Iris pigment epithelial cell (primary cell): Measurements from ENCODE around the gene PRXL2A.
A peak's percentile ranks its signal among the peaks of the same experiment; 100 is the strongest.
"Not testable (repeated sequence)": the region's sequence is repeated elsewhere in the genome, so short reads cannot be mapped to it uniquely, and the experiment has no call there.

Experiments used
- DNase-seq: peaks from one replicate; pipeline ENCODE4 v3.0.0-alpha.2; 2011; ENCODE audit warnings: low read depth

The PRXL2A gene, protein sequence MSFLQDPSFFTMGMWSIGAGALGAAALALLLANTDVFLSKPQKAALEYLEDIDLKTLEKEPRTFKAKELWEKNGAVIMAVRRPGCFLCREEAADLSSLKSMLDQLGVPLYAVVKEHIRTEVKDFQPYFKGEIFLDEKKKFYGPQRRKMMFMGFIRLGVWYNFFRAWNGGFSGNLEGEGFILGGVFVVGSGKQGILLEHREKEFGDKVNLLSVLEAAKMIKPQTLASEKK

DNA sequence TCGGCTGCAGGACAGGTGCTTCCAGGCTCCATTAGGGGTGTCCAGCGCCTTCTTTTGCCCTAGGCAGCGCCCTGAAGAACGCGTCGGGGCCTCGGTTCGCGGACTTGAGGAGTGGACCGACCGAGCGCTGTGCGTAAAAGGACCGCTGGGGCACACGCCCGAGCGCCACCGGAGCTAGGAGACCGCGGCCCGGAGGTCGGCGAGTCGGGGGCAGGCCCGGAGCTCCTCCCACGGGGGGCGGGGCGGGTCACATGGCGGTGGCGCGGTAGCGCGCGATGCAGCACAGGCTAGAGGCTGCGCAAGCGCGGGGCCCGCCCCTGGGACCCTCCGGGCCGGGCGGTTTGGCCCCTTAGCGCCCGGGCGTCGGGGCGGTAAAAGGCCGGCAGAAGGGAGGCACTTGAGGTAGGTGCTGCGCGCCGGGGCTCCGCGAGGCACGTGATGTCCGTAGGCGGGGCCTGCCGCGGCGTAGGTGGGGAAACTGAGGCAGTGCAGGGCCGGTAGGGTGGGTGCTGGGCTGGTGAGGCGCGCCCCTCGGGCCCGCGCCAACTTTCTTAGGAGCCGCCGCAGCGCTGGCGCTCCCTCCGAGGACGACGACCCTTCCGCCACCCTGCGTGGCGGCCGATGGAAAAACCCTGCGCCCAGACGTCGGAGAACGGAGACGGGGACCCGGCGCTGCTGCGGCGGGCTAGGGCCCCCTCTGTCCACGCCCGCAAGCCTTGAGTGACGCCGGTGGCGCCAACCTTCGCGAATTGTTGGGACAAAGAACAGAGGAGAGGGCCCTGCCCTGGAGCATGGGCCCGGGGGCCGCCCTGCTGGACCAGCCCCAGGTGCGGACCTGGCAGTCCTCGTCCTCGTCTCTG, at the start of gene PRXL2A:
TSS of gene PRXL2A (plus strand) at position 310 of the 860 bp plus-strand sequence. CDS start 11,917 bp downstream, outside the sequence.
- DNase-seq = peak; percentile 46

DNA sequence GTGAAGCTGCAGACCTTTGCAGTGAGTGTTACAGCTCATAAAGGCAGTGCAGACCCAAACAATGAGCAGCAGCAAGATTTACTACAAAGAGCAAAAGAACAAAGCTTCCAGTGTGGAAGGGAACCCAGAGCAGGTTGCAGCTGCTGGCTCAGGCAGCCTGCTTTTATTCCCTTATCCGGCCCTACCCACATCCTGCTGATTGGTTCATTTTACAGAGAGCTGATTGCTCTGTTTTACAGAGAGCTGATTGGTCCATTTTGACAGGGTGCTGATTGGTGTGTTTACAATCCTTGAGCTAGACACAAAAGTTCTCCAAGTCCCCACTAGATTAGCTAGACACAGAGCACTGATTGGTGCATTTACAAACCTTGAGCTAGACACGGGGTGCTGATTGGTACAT, 49.4 kb upstream of the PRXL2A start:
- not testable (repeated sequence) for DNase-seq

DNA sequence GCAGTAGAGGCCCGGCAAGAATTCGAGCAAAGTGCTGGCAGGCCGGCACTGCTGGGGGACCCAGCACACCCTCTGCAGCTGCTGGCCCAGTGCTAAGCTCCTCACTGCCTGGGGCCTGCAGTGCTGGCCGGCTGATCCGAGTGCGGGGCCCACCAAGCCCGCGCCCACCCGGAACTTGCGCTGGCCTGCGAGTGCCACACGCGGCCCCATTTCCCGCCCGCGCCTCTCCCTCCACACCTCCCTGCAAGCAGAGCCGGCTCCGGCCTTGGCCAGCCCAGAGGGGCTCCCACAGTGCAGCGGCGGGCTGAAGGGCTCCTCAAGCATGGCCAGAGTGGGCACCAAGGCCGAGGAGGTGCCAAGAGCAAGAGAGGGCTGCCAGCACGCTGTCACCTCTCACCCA, 48.7 kb upstream of the PRXL2A start:
- no peak for DNase-seq

DNA sequence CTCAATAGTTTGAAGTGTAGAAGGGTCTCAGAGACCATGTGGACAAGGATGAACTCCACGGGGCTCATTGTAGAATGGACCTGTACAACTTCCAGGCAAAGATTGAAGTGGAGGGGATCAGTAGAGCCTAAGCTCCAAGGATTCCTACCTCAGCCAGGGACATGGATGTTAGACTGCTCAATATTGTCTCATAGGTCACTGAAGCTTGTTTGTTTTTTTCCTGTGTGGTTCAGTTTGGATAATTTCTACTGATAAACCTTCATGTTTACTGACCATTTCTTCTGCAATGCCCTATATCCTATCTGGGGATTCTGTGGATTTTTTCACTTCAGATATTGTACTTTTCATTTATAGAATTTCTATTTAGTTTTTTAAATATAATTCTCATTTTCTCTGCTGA, 42.8 kb upstream of the PRXL2A start:
- no peak for DNase-seq

DNA sequence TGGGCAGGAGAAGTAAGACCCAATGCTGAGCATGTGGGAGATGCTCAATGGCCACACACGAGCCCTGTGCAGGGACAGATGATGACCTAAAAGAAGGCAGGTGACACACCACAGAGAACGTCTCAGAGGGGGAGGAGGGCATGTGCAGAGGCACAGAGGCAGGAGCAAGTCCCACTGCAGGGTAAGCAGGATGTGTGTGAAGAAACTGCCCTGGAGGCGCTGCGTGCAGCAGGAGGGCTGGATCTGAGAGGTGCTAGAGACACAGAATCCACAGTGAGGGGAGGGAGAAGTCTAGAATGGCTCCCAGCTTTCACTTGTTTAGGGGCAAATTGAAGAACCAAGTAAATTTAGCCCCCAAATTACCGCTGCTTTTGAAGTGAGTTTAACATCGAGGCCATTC, 36.9 kb upstream of the PRXL2A start:
- DNase-seq = no peak

DNA sequence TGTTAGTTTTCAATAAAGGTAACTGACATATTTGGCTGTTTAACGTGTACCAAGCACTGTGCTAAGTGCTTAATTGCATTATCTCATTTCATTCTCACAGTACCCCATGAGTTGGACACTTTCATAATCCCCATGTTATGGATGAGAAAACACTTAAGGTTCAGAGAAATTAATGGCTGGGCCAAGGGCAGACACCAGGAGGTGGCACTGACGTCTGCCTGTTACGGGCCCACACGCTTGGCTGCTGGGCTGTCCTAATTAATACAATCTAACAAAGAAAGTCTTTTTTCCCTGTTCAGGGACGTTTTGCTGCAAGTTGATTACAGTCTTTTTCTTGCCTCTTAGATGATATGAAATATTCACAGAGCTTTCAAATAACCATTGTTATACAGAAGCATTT, 35.7 kb upstream of the PRXL2A start:
- DNase-seq = no peak

DNA sequence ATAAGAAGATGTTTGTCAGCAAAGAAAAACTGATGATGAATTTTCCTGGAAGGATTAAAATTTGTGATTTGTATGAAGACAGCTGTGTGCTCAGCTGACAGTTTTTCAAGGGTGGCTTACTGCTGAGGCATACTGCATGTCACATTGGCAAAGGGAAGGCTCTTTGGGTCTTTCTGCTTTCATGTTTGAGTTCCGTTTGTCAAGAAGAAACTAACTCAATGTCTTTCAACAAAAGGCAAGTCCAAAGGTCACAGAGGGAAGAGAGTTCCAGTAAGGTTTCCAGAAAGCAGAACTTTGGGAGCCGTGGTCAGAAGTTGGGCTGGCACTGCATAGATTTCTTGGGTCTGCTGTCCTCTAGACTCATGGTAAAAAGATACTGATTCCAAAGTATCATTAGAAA, 34.8 kb upstream of the PRXL2A start:
- no peak for DNase-seq

DNA sequence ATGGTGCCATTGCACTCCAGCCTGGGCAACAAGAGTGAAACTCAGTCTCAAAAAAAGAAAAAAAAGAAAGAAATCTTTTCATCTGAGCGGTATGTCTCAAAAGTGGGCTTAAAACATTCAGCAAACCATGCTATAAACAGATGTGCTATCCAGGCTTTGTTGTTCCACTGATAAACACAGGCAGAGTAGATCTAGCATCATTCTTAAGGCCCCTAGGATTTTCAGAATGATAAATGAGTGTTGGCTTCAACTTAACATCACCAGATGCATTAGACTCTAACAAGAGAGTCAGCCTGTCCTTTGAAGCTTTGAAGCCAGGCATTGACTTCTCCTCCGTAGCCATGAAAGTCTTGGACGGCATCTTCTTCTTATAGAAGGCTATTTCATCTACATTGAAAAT, 28.6 kb upstream of the PRXL2A start:
- DNase-seq = no peak

DNA sequence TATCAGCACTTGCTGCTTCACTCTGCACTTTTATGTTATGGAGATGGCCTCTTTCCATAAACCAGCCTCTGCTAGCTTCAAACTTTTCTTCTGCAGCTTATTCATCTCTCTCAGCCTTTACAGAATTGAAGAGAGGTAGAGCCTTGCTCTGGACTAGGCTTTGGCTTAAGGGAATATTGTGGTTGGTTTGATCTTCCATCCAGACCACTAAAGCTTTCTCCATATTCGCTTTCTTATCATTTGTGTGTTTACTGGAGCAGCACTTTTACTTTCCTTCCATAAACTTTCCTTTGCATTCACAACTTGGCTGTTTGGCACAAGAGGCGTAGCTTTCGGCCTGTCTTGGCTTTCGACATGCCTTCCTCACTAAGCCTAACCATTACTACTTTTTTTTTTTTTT, 28.2 kb upstream of the PRXL2A start:
- DNase-seq = no peak

DNA sequence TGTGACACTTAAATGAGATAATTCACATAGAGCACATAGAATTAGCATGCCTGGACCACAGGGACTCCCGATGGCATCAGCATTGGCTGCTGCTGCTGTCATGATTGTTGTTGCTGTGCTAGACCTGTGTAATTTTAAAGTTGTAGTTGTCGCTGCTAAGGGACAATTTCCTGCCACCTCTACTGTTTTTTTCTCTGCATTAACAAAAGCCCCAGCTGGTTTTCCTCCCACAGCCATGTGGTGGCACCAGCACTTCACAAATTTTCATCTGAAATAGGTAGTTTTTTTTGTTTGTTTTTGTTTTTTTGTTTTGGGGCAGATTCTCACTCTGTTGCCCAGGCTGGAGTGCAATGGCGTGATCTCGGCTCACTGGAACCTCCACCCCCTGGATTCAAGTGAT, 25.4 kb upstream of the PRXL2A start:
- DNase-seq = peak; percentile 34

DNA sequence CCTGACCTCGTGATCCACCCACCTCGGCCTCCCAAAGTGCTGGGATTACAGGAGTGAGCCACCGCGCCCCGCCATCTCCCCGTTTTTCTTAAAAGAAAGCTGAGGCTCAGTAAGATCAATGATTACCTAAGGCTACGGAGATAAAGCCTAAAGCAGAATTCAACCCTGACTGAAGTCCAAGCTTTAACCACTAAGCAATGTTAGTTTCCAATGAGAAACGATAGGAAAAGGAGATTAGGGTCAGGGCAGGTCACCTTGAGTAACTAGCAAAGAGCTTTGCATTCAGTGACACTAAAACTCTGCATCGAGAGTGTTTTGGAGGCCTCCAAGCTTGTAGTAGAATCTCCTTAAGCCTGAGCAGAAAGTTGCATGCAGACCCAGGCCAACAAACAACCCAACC, 17.6 kb upstream of the PRXL2A start:
- DNase-seq = no peak

DNA sequence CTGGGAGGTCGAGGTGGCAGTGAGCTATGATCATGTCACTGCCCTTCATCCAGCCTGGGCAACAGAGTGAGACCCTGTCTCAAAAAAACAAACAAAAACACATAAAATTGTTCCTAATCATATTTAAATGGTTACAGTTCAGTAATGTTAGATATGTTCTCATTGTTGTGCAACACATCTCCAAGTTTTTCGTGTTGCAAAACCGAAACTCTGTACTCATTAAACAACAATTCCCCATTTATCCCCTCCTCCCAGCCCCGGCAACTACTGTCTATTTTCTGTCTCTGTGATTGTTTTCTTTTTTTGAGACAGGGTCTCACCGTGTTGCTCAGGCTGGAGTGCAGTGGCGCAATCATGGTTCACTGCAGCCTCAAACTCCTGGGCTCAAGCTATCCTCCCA, 16.1 kb upstream of the PRXL2A start:
- DNase-seq = peak; percentile 65

DNA sequence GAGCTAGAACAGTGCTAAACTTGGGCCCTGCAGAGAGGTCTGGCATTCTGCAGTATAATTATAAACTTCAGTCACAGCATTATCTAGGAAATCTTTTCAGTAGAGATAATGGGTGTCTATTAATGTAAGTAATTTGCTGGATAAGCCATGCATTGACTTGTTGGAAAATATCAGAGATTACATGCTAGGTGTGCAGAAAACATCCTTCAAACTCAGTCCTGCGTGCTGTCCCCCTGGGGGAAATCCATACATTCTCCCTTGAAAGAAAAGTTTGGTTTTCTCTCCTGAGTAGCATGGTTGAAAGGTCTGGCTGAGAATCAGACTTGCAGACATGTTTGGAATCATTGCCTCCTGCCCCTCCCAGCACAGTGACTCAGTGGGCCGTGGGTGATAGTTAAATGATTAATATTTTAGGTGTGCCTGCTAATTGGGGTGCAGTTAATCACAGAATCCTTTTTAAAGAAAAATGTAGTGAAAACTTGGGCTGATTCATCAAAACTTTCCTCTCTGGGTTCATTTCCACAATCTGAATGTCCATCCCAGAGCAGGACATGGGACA, 13.9 kb upstream of the PRXL2A start:
- DNase-seq = no peak

DNA sequence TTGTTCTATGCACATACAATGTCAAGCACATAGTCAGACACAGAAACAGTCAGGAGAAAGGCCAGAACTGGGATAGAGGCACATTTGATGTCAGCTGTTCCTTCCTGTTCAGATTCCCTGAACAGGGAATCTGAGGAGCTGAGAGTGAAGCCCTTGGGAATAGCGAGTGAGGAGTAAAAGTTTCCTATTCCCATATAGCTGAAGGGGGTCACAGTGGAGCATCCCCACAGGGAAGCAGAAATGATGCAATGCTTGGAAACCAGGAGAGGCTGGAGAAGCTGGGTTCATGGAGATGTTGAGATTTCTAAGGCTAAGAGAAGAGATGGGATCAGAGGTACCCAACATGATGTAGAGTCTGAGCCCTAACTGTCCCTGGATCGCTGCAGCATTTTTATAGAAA, 11.3 kb upstream of the PRXL2A start:
- no peak for DNase-seq

DNA sequence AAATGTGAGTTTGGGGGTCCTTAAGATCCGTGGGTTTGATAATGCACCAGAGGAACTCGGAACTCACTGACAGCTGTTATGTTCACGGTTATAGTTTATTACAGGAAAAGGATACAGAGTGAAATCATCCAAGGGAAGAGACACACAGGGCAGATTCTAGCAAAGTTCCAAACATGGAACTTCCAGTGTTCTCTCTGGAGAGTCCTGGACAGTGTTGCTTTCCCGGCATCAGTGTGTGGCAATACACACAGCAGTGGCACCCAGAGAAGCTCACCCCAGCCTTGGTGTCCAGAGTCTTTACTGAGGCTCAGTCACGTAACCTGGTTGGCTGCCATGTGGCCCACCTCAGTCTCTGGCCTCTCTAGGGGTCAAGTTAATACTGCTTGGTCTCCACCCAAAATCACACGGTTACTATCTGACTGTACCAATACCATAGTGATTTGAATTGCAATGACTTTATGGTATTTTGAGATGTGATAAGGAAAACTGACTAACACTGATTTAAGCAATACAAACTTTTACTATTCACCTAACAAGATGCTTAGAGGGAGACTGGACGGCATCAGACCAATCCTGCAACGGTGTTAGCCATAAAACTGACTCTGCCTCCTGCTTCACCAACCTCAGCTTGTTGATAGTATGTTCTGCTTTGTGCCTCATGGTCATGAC, 8.1 kb upstream of the PRXL2A start:
- no peak for DNase-seq

DNA sequence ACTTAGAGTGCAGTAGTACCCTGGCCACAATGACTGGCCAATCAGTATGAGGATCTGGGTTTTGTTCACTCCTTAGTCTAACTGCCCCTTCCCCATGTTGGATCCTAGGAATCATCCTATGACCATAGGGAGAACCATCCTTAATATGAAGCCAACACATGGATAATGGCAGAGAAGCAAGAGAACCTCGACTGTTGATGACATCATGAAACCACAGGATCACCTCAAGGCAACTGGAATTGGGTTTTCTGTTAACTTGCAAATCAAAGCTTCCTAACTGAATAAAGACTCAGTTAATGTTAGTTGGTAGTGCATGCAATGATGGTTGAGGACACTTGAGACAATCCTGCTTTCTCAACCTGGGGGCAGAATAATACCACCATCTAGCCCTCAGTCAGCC, 3.3 kb upstream of the PRXL2A start:
- DNase-seq = no peak

DNA sequence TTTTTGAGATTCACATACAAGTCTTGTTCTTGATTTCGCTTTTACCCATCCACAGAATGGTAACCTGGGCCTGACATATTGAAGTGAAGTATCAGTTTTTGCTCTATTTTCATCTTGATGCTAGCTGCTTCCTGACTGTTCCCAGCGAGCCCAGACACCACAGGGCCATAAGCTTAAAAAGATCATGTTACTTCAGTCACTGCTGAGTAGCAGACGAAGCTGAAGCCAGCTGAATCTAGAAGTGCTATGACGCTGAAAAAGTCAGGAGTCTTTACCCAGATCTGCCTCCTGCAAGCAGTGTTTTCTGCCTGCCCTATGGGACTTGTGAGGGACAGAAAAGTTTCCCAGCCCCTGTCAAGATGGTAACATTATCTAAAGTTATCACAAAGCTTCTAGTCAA, 2.7 kb upstream of the PRXL2A start:
- peak; percentile 52 for DNase-seq

DNA sequence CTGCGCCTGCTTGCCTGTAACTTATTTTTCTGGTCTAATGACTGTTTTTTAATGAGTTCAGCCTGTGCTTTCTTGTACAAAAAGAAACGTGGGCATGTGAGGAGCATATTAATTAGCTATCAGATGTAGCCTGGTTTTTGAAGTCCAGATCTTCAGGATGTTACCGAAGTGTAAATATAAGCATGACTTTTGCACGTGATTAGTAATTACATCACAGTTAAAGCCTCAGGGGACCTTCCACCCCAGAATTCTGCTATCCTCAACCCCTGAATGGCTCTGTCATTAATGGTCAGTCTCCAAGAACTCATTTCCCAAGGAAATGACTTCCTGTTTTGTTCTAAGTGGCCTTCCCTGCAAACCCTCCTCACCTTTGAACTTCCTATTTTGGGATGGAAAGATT, 2.1 kb upstream of the PRXL2A start:
- no peak for DNase-seq

DNA sequence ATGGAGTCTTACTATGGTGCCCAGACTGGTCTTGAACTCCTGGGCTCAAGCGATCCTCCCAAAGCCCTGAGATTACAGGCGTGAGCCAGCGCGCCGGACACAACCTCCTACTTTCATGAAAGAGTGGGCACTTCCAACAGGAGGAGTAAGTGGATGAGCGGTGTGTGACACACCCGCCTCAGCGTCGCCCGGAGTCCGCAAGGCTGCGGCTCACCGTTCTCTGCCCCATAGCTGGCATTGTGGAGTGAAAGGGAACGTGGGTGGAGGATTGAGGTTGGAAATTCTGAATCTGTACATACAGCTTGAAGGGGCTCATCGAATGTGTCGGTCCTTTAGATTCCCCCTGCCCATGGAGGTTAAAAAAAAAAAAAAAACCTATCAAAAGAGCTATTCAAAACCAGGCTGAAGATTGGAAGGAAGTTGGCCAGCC, 524 bp upstream of the PRXL2A start:
- DNase-seq = no peak

DNA sequence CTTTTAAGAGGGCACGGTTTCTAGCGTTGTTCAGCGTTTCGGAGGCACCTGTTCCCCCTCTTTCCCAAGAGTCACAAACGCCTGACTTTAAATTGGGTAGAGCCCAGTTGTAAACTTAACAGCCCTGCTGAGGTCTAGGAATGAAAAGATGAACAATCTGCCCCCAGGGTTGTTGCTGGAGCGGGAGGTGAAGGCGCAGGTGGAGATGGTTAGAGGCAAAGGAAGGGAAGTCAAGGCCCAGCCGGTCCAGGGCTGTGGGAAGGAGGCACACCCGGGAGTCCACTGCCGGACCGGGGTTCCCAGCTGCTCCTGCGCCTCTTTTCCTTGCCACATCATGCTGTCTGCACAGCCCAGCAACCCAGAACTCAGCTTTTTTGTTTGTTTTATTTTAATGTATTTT, 770 bp downstream of the PRXL2A start:
- no peak for DNase-seq

DNA sequence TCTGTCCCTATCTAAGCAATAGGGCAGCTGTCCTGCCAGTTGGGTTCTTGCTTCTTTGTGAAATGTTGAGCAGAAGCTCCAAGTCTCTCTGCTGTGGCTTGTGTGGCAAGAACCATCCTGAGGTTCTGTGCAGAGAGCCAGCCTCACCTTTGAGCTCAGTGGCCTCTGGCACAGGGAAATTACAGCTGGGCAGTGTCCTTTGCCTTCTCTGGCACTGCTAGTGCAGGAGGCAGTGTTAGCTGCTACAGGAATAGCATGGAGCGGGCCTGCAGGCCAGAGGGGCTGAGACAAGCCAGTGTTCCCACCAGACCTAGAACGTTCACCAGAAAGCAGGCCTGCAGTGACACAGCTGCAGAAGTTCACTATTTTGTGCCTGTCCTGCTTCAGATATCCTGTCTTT, 1.8 kb downstream of the PRXL2A start:
- no peak for DNase-seq

DNA sequence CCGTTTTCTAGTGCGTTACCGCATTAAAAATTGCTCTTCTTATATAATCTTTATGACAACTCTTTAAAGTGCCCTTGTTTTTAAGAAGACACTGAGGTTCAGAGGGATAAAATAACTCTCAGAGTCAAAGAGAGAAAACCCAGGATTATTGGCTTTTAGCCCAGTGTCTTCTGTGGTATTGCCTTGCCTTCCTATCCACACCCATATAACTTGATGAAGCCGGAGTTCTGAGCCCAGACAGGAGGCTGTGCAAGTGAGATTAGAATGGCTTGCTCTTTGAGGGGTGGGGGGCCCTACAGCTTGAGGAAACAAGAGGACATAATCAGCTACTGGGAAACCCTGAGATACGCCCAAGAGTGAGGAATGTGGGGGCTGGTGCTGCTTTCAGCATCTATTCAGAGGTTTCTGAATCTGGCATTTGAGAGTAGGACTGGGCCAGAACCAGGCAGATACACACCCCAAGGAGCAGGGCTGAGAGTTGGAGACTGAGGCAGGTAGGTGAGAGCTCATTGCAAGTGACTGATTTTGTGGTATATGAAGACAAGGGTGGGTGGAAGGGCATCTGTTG, 2.3 kb downstream of the PRXL2A start:
- DNase-seq = no peak
